HEK293 (cell line): Measurements from ENCODE around the gene ANAPC16.
"Not testable (repeated sequence)": the region's sequence is repeated elsewhere in the genome, so short reads cannot be mapped to it uniquely, and the experiment has no call there.

Experiments used
- CTCF ChIA-PET: fragments of 350-600 bp; formaldehyde crosslinking; extraction: SDS; loops from one replicate; lab custom pipeline; 2021; ENCODE audit warnings: antibody characterized with exemption; lab: Yijun Ruan, JAX
- POLR2A ChIA-PET: fragments of 300-600 bp; formaldehyde crosslinking; extraction: SDS; loops from one replicate; lab custom pipeline; 2020; ENCODE audit warnings: antibody characterized with exemption, inconsistent platforms; lab: Yijun Ruan, JAX
- H3K27ac ChIP-seq: fragments of 200-500 bp; sonication (Bioruptor generic); 2 replicates; pipeline ENCODE4 v1.5.1; 2014; ENCODE audit warnings: low read depth, low read length, control low read depth, inconsistent platforms; ENCODE audit errors: extremely low read depth
- H3K36me3 ChIP-seq, 2 experiments: fragments of 200-500 bp in 1 of 2; sonication (Bioruptor generic) in 1 of 2; 1 replicate in 1 of 2; 2 replicates in 1 of 2; pipeline ENCODE4 v1.5.1; 2014 to 2017; ENCODE audit warnings: inconsistent platforms in 2 of 2, low read length in 2 of 2; ENCODE audit not compliant: control insufficient read depth in 2 of 2, insufficient read depth in 1 of 2
- H3K4me1 ChIP-seq: fragments of 200-500 bp; sonication (Bioruptor generic); 2 replicates; pipeline ENCODE4 v1.5.1; 2014; ENCODE audit warnings: mild to moderate bottlenecking, low read length, inconsistent platforms; ENCODE audit not compliant: control insufficient read depth, insufficient read depth
- H3K4me3 ChIP-seq: 2 replicates; pipeline ENCODE4 v1.5.1; 2011; ENCODE audit warnings: low read depth, mild to moderate bottlenecking, control low read depth, low read length, moderate library complexity
- H3K9me3 ChIP-seq: fragments of 200-500 bp; sonication (Bioruptor generic); 2 replicates; pipeline ENCODE4 v1.5.1; 2014; ENCODE audit warnings: low read depth, low read length, inconsistent platforms; ENCODE audit not compliant: control insufficient read depth, insufficient read depth
- GLIS1 ChIP-seq: fragments of 450-650 bp; formaldehyde crosslinking; IDR thresholded peaks from 2 replicates; pipeline ENCODE4 v1.5.1; 2016; ENCODE audit warnings: missing biosample characterization, missing genetic modification characterization
- PRDM2 ChIP-seq: fragments of 450-650 bp; formaldehyde crosslinking; IDR thresholded peaks from 2 replicates; pipeline ENCODE4 v1.5.1; 2016; ENCODE audit warnings: missing biosample characterization, missing genetic modification characterization, borderline replicate concordance
- SCRT1 ChIP-seq: fragments of 450-650 bp; formaldehyde crosslinking; IDR thresholded peaks from 2 replicates; pipeline ENCODE4 v1.5.1; 2016; ENCODE audit warnings: missing biosample characterization, missing genetic modification characterization, borderline replicate concordance
- SP7 ChIP-seq: fragments of 450-650 bp; formaldehyde crosslinking; IDR thresholded peaks from 2 replicates; pipeline ENCODE4 v1.5.1; 2016; ENCODE audit warnings: missing biosample characterization, missing genetic modification characterization
- ZEB2 ChIP-seq: fragments of 450-650 bp; formaldehyde crosslinking; IDR thresholded peaks from 2 replicates; pipeline ENCODE4 v1.5.1; 2016; ENCODE audit warnings: missing biosample characterization, missing genetic modification characterization
- ZNF10 ChIP-seq: fragments of 450-650 bp; formaldehyde crosslinking; IDR thresholded peaks from 2 replicates; pipeline ENCODE4 v1.5.1; 2017; ENCODE audit warnings: missing biosample characterization, missing genetic modification characterization
- ZNF157 ChIP-seq: fragments of 450-650 bp; formaldehyde crosslinking; IDR thresholded peaks from 2 replicates; pipeline ENCODE4 v1.5.1; 2016; ENCODE audit warnings: missing biosample characterization, missing genetic modification characterization
- ZNF514 ChIP-seq: fragments of 450-650 bp; formaldehyde crosslinking; IDR thresholded peaks from 2 replicates; pipeline ENCODE4 v1.5.1; 2016; ENCODE audit warnings: missing biosample characterization, missing genetic modification characterization
- ZNF558 ChIP-seq: fragments of 450-650 bp; formaldehyde crosslinking; IDR thresholded peaks from 2 replicates; pipeline ENCODE4 v1.5.1; 2016; ENCODE audit warnings: missing biosample characterization, missing genetic modification characterization
- ZNF560 ChIP-seq: fragments of 450-650 bp; formaldehyde crosslinking; IDR thresholded peaks from 2 replicates; pipeline ENCODE4 v1.5.1; 2017; ENCODE audit warnings: missing biosample characterization, missing genetic modification characterization, borderline replicate concordance
- ZNF600 ChIP-seq: fragments of 450-650 bp; formaldehyde crosslinking; IDR thresholded peaks from 2 replicates; pipeline ENCODE4 v1.5.1; 2016; ENCODE audit warnings: missing biosample characterization, missing genetic modification characterization
- ZNF664 ChIP-seq: fragments of 450-650 bp; formaldehyde crosslinking; IDR thresholded peaks from 2 replicates; pipeline ENCODE4 v1.5.1; 2016; ENCODE audit warnings: missing biosample characterization, missing genetic modification characterization
- ZNF707 ChIP-seq: fragments of 450-650 bp; formaldehyde crosslinking; IDR thresholded peaks from 2 replicates; pipeline ENCODE4 v1.5.1; 2016; ENCODE audit warnings: missing biosample characterization, missing genetic modification characterization
- ZXDB ChIP-seq: fragments of 450-650 bp; formaldehyde crosslinking; IDR thresholded peaks from 2 replicates; pipeline ENCODE4 v1.5.1; 2016; ENCODE audit warnings: missing biosample characterization, missing genetic modification characterization

ANAPC16 gene

GRCh38 chr10:72211381-72211780, 4.4 kb upstream of the ANAPC16 start (continued):
- TF ChIP-seq GLIS1 (tag by site-specific recombination) = peak; percentile 14; the same call in 1 of the 2 replicates
- peak; percentile 35; the same call in 1 of the 2 replicates for TF ChIP-seq ZXDB (tag by site-specific recombination)
- 0 out of 2 replicates have a peak, but pooled peaks have one; percentile 56 for TF ChIP-seq ZEB2
- TF ChIP-seq ZNF600 (tag by site-specific recombination) = peak; percentile 34; the same call in 1 of the 2 replicates

- CTCF ChIA-PET, POLR2A ChIA-PET: not testable (repeated sequence)
- TF ChIP-seq SCRT1 (tag by site-specific recombination) = peak; percentile 2; the same call in 1 of the 2 replicates
- peak; percentile 91 for TF ChIP-seq ZNF664 (tag by site-specific recombination)
Measured at GRCh38 chr10:72211832-72212231, 4.0 kb upstream of the ANAPC16 start.

GRCh38 chr10:72218325-72218724, 2.5 kb downstream of the ANAPC16 start:
- peaks cover 1% of the 10 kb centered on the region; the same call in 1 of the 2 replicates for H3K4me1 ChIP-seq
- no peaks in the 10 kb centered on the region for H3K9me3 ChIP-seq
- ChIA-PET POLR2A (interaction anchor here (1.2 kb wide), 1 partner anchor 32 kb away, joined by 3 read pairs; no protein-coding TSS in a partner anchor), CTCF (interaction anchor here (1.7 to 2.4 kb wide), 2 partner anchors 91 to 170 kb away, joined by 7 to 12 read pairs; no protein-coding TSS in a partner anchor)
- TF ChIP-seq PRDM2 (tag by site-specific recombination) (no peak), ZNF514 (tag by site-specific recombination) (no peak)
- peaks cover 8 to 13% of the 10 kb centered on the region in 2 experiments; a peak in 2 of 3 replicates for H3K36me3 ChIP-seq
- no peak overlapping the region for H3K27ac ChIP-seq
- H3K4me3 ChIP-seq = no peak overlapping the region

More at GRCh38 chr10:72211832-72212231, 4.0 kb upstream of the ANAPC16 start:
- not testable (repeated sequence) for H3K4me1 ChIP-seq, H3K4me3 ChIP-seq, H3K27ac ChIP-seq, H3K9me3 ChIP-seq
- H3K36me3 ChIP-seq = peaks cover 29 to 36% of the 10 kb centered on the region in 2 experiments

- H3K9me3 ChIP-seq = no peaks in the 10 kb centered on the region
- no peak for TF ChIP-seq ZNF10 (tag by site-specific recombination)
- no peak for TF ChIP-seq ZNF707 (tag by site-specific recombination)
- no peak for TF ChIP-seq ZNF558 (tag by site-specific recombination)
- TF ChIP-seq SP7 (tag by site-specific recombination) = no peak
- TF ChIP-seq ZNF157 (tag by site-specific recombination) = no peak
- TF ChIP-seq ZNF560 (tag by site-specific recombination) = no peak
- POLR2A ChIA-PET = interaction anchor here (1.2 kb wide), 1 partner anchor 32 kb away, joined by 3 read pairs; no protein-coding TSS in a partner anchor
- peaks cover 8 to 13% of the 10 kb centered on the region in 2 experiments; a peak in 2 of 3 replicates for H3K36me3 ChIP-seq
- no peak overlapping the region for H3K4me3 ChIP-seq
- H3K4me1 ChIP-seq = no peaks in the 10 kb centered on the region; the same call in 1 of the 2 replicates
- CTCF ChIA-PET = interaction anchor here (0.7 to 2.4 kb wide), 4 partner anchors 45 to 170 kb away, joined by 3 to 12 read pairs (median 6); no protein-coding TSS in a partner anchor
- no peak overlapping the region for H3K27ac ChIP-seq
Measured at GRCh38 chr10:72218726-72219125, 2.9 kb downstream of the ANAPC16 start.
